Stimulated activated CD8-positive, alpha-beta memory T cell treated with anti-CD3 and anti-CD28 coated beads, Interleukin-7, amount 100 ng/mL, for 48 hours (primary cell): ENCODE data around the gene PLA2G5.

Source experiments
- DNase-seq, 2 donors: peaks; one replicate each; pipeline ENCODE4 v3.0.0-alpha.2; 2020; ENCODE audit warnings: low read depth in 1 of 2; ENCODE audit errors: extremely low read depth in 1 of 2

The PLA2G5 gene

GRCh38 chr1:20089328-20090077, 19.5 kb downstream of the PLA2G5 start:
- DNase-seq: no peak

GRCh38 chr1:20090119-20090518, 20.1 kb downstream of the PLA2G5 start:
- DNase-seq: no peak

GRCh38 chr1:20090641-20091040, 20.6 kb downstream of the PLA2G5 start:
- no peak for DNase-seq

GRCh38 chr1:20093303-20093702, 23.3 kb downstream of the PLA2G5 start:
- DNase-seq: no peak

GRCh38 chr1:20093940-20094391, 24.0 kb downstream of the PLA2G5 start:
- no peak for DNase-seq

GRCh38 chr1:20095564-20096434, 25.8 kb downstream of the PLA2G5 start:
- DNase-seq: no peak

- DNase-seq: no peak
Measured at GRCh38 chr1:20096840-20097447, 26.9 kb downstream of the PLA2G5 start.

- DNase-seq: no peak
Measured at GRCh38 chr1:20099533-20099932, 29.5 kb downstream of the PLA2G5 start.

- peak in 1 of 2 donors; percentile 13 for DNase-seq
Measured at GRCh38 chr1:20100632-20101355, 30.8 kb downstream of the PLA2G5 start.

GRCh38 chr1:20102875-20103274, 32.9 kb downstream of the PLA2G5 start:
- no peak for DNase-seq

- DNase-seq: no peak
Measured at GRCh38 chr1:20105856-20106255, 35.9 kb downstream of the PLA2G5 start.

- DNase-seq: no peak
Measured at GRCh38 chr1:20107351-20107750, 37.4 kb downstream of the PLA2G5 start.

- DNase-seq: no peak
Measured at GRCh38 chr1:20107796-20108195, 37.8 kb downstream of the PLA2G5 start.

GRCh38 chr1:20108366-20109123, 38.6 kb downstream of the PLA2G5 start:
- no peak for DNase-seq

- DNase-seq: no peak
Measured at GRCh38 chr1:20109223-20109856, 39.3 kb downstream of the PLA2G5 start.

- DNase-seq: no peak
Measured at GRCh38 chr1:20110679-20111078, 40.7 kb downstream of the PLA2G5 start.

- no peak for DNase-seq
Measured at GRCh38 chr1:20111452-20111851, 41.5 kb downstream of the PLA2G5 start.

GRCh38 chr1:20112279-20113000, 42.4 kb downstream of the PLA2G5 start:
- DNase-seq: no peak

- no peak for DNase-seq
Measured at GRCh38 chr1:20114021-20114648, 44.1 kb downstream of the PLA2G5 start.
